RWPE2 (cell line): ENCODE data around the gene SAMHD1.
"Not testable (repeated sequence)": the region's sequence is repeated elsewhere in the genome, so short reads cannot be mapped to it uniquely, and the experiment has no call there.

Source experiments
- ATAC-seq: fragments of 200-7000 bp; cut with Tn5 transposase; 3 replicates; pipeline ENCODE4 v1.9.1; 2021; ENCODE audit warnings: low read depth
- DNase-seq: peaks from one replicate; pipeline ENCODE4 v3.0.0-alpha.2; 2020; ENCODE audit warnings: low spot score
- H3K27ac ChIP-seq: fragments of 450-650 bp; 2 replicates; pipeline ENCODE4 v1.5.1; 2017; ENCODE audit warnings: mild to moderate bottlenecking; ENCODE audit not compliant: poor library complexity, severe bottlenecking
- H3K27me3 ChIP-seq: fragments of 250-450 bp; sonication (Bioruptor Pico); 2 replicates; pipeline ENCODE4 v1.5.1; 2021; ENCODE audit warnings: mild to moderate bottlenecking, moderate library complexity; ENCODE audit not compliant: insufficient read depth, poor library complexity, severe bottlenecking
- H3K36me3 ChIP-seq: fragments of 250-450 bp; sonication (Bioruptor Pico); 2 replicates; pipeline ENCODE4 v1.5.1; 2020; ENCODE audit warnings: low read depth, mild to moderate bottlenecking, moderate library complexity
- H3K4me1 ChIP-seq: fragments of 250-450 bp; sonication (Bioruptor Pico); 2 replicates; pipeline ENCODE4 v1.5.1; 2021; ENCODE audit warnings: mild to moderate bottlenecking, moderate library complexity; ENCODE audit not compliant: insufficient read depth, poor library complexity, severe bottlenecking
- H3K4me3 ChIP-seq: fragments of 250-450 bp; sonication (Bioruptor Pico); 2 replicates; pipeline ENCODE4 v1.5.1; 2021; ENCODE audit warnings: mild to moderate bottlenecking, moderate library complexity; ENCODE audit not compliant: severe bottlenecking
- H3K9me3 ChIP-seq: fragments of 250-450 bp; sonication (Bioruptor Pico); 2 replicates; pipeline ENCODE4 v1.5.1; 2021; ENCODE audit warnings: mild to moderate bottlenecking, moderate library complexity; ENCODE audit not compliant: severe bottlenecking
- CTCF ChIP-seq: fragments of 450-650 bp; IDR thresholded peaks from one replicate; pipeline ENCODE4 v1.5.1; 2017; ENCODE audit warnings: mild to moderate bottlenecking, moderate library complexity; ENCODE audit not compliant: poor library complexity, severe bottlenecking

SAMHD1 gene

GRCh38 chr20:36936341-36936740, 15.2 kb downstream of the SAMHD1 start:
- Histone ChIP-seq H3K9me3 (no peaks in the 10 kb centered on the region), H3K4me3 (no peak overlapping the region), H3K36me3 (peaks cover 63% of the 10 kb centered on the region), H3K27me3 (no peaks in the 10 kb centered on the region), H3K4me1 (no peaks in the 10 kb centered on the region), H3K27ac (no peak overlapping the region)
- no peak for TF ChIP-seq CTCF
- no peak for ATAC-seq
- no peak for DNase-seq

GRCh38 chr20:36933571-36933970, 17.9 kb downstream of the SAMHD1 start:
- ATAC-seq, H3K4me1 ChIP-seq, H3K9me3 ChIP-seq, H3K4me3 ChIP-seq, H3K27me3 ChIP-seq, H3K27ac ChIP-seq, DNase-seq: not testable (repeated sequence)
- peaks cover 68% of the 10 kb centered on the region for H3K36me3 ChIP-seq

- TF ChIP-seq CTCF = no peak
- H3K4me3 ChIP-seq = no peak overlapping the region
Measured at GRCh38 chr20:36932476-36933426, 18.8 kb downstream of the SAMHD1 start.

GRCh38 chr20:36932067-36932466, 19.4 kb downstream of the SAMHD1 start:
- H3K4me3 ChIP-seq, ATAC-seq, H3K4me1 ChIP-seq, H3K27ac ChIP-seq, DNase-seq, H3K9me3 ChIP-seq, H3K27me3 ChIP-seq: not testable (repeated sequence)
- H3K36me3 ChIP-seq = peaks cover 68% of the 10 kb centered on the region

More at GRCh38 chr20:36932476-36933426, 18.8 kb downstream of the SAMHD1 start:
- H3K27ac ChIP-seq = no peak overlapping the region
- DNase-seq = no peak
- H3K9me3 ChIP-seq = no peaks in the 10 kb centered on the region
- no peaks in the 10 kb centered on the region for H3K27me3 ChIP-seq
- no peaks in the 10 kb centered on the region for H3K4me1 ChIP-seq
- ATAC-seq = no peak
- H3K36me3 ChIP-seq = peaks cover 69% of the 10 kb centered on the region

GRCh38 chr20:36929691-36930090, 21.8 kb downstream of the SAMHD1 start:
- no peak for TF ChIP-seq CTCF
- Histone ChIP-seq H3K36me3 (peaks cover 79% of the 10 kb centered on the region), H3K27me3 (no peaks in the 10 kb centered on the region)

GRCh38 chr20:36929290-36929689, 22.2 kb downstream of the SAMHD1 start:
- no peak overlapping the region for H3K27ac ChIP-seq
- no peaks in the 10 kb centered on the region for H3K9me3 ChIP-seq
- no peak for DNase-seq
- no peaks in the 10 kb centered on the region for H3K4me1 ChIP-seq
- no peaks in the 10 kb centered on the region for H3K27me3 ChIP-seq
- TF ChIP-seq CTCF = no peak
- no peak; the same call in 2 of the 3 replicates for ATAC-seq
- H3K4me3 ChIP-seq = no peak overlapping the region
- H3K36me3 ChIP-seq = peaks cover 78% of the 10 kb centered on the region

More at GRCh38 chr20:36929691-36930090, 21.8 kb downstream of the SAMHD1 start:
- H3K9me3 ChIP-seq = no peaks in the 10 kb centered on the region
- no peak overlapping the region for H3K27ac ChIP-seq
- no peak overlapping the region for H3K4me3 ChIP-seq
- no peak for DNase-seq
- no peaks in the 10 kb centered on the region for H3K4me1 ChIP-seq
- no peak for ATAC-seq
